CD14-positive monocyte (primary cell): ENCODE measurements around the gene MAFG. TPM values are rescaled to one million over a fixed set of nuclear protein-coding genes. Genes with fewer than 3 reads are reported as not detected.

ENCODE experiments used
- DNase-seq, 3 donors: peaks; one replicate each; pipeline ENCODE4 v3.0.0-alpha.2; 2011 to 2022
- H2AFZ ChIP-seq: 2 replicates; pipeline ENCODE4 v1.6.0; 2012; ENCODE audit warnings: mild to moderate bottlenecking, low read depth, low read length, inconsistent platforms; ENCODE audit not compliant: insufficient read depth, poor library complexity, severe bottlenecking
- H3K27ac ChIP-seq, 2 donors: 1 replicate in 1 of 2; 2 replicates in 1 of 2; pipeline ENCODE4 v1.5.1; 2012 to 2013; ENCODE audit warnings: low read length in 2 of 2, control low read depth in 1 of 2, inconsistent platforms in 1 of 2, low read depth in 1 of 2, mild to moderate bottlenecking in 1 of 2
- H3K27me3 ChIP-seq, 2 donors: one replicate each; pipeline versions ENCODE4 v1.6.0 to v1.6.1; 2011 to 2013; ENCODE audit warnings: low read length in 2 of 2; ENCODE audit not compliant: control insufficient read depth in 2 of 2, insufficient read depth in 2 of 2
- H3K36me3 ChIP-seq, 2 donors: replicated peaks in 1 of 2; 1 replicate in 1 of 2; 2 replicates in 1 of 2; pipeline versions ENCODE4 v1.5.1 to v1.6.1; 2012 to 2013; ENCODE audit warnings: low read length in 2 of 2, control low read depth in 1 of 2, inconsistent platforms in 1 of 2, mild to moderate bottlenecking in 1 of 2; ENCODE audit not compliant: insufficient read depth in 2 of 2, control insufficient read depth in 1 of 2
- H3K4me1 ChIP-seq, 2 donors: 1 replicate in 1 of 2; 2 replicates in 1 of 2; pipeline versions ENCODE4 v1.5.1 to v1.6.1; 2012 to 2013; ENCODE audit warnings: low read length in 2 of 2, control low read depth in 1 of 2, inconsistent platforms in 1 of 2, mild to moderate bottlenecking in 1 of 2, moderate library complexity in 1 of 2; ENCODE audit not compliant: insufficient read depth in 2 of 2, control insufficient read depth in 1 of 2
- H3K4me2 ChIP-seq: replicated peaks from 2 replicates; pipeline ENCODE3; 2012; ENCODE audit warnings: low read length, moderate library complexity, mild to moderate bottlenecking; ENCODE audit not compliant: poor library complexity, severe bottlenecking; ENCODE audit errors: extremely low read depth
- H3K4me3 ChIP-seq, 3 experiments: fragments of 200-600 bp in 1 of 3; sonication (generic) in 1 of 3; replicated peaks in 1 of 3; 1 replicate in 2 of 3; 2 replicates in 1 of 3; pipeline ENCODE4 v1.5.1; 2011 to 2013; ENCODE audit warnings: low read length in 3 of 3, mild to moderate bottlenecking in 3 of 3, control low read depth in 2 of 3, low read depth in 2 of 3, inconsistent platforms in 1 of 3, moderate library complexity in 1 of 3
- H3K79me2 ChIP-seq: 2 replicates; pipeline ENCODE4 v1.6.0; 2012; ENCODE audit warnings: mild to moderate bottlenecking, control low read depth, inconsistent platforms, low read length, moderate library complexity; ENCODE audit not compliant: insufficient read depth
- H3K9ac ChIP-seq: 2 replicates; pipeline ENCODE4 v1.6.0; 2017; ENCODE audit warnings: low read length, mild to moderate bottlenecking; ENCODE audit not compliant: insufficient read depth, poor library complexity, severe bottlenecking
- H3K9me3 ChIP-seq, 2 donors: replicated peaks in 1 of 2; 1 replicate in 1 of 2; 2 replicates in 1 of 2; pipeline versions ENCODE4 v1.5.1 to v1.6.1; 2012 to 2013; ENCODE audit warnings: low read length in 2 of 2, control low read depth in 1 of 2; ENCODE audit not compliant: control insufficient read depth in 1 of 2, insufficient read depth in 1 of 2
- H4K20me1 ChIP-seq: 2 replicates; pipeline ENCODE4 v1.6.0; 2012; ENCODE audit warnings: mild to moderate bottlenecking, low read length, control low read depth, moderate library complexity; ENCODE audit not compliant: insufficient read depth
- H3K27ac Mint-ChIP-seq, 7 donors: one replicate each; pipeline ENCODE4 v1.8.0; 2020; ENCODE audit warnings: mild to moderate bottlenecking in 7 of 7, mixed read lengths in 7 of 7, moderate library complexity in 6 of 7, inconsistent platforms in 2 of 7
- H3K27me3 Mint-ChIP-seq, 3 donors: one replicate each; pipeline ENCODE4 v1.8.0; 2021 to 2022; ENCODE audit warnings: low read depth in 3 of 3, mild to moderate bottlenecking in 3 of 3, mixed read lengths in 3 of 3, moderate library complexity in 3 of 3, inconsistent platforms in 1 of 3
- H3K36me3 Mint-ChIP-seq, 2 donors: one replicate each; pipeline ENCODE4 v1.8.0; 2020; ENCODE audit warnings: mixed read lengths in 2 of 2, inconsistent platforms in 1 of 2, mild to moderate bottlenecking in 1 of 2
- H3K4me1 Mint-ChIP-seq: one replicate; pipeline ENCODE4 v1.8.0; 2020; ENCODE audit warnings: mild to moderate bottlenecking, mixed read lengths
- H3K4me3 Mint-ChIP-seq, 2 donors: one replicate each; pipeline ENCODE4 v1.8.0; 2020; ENCODE audit warnings: mild to moderate bottlenecking in 2 of 2, mixed read lengths in 2 of 2, moderate library complexity in 1 of 2
- H3K9me3 Mint-ChIP-seq, 7 donors: one replicate each; pipeline ENCODE4 v1.8.0; 2020 to 2022; ENCODE audit warnings: mixed read lengths in 7 of 7, mild to moderate bottlenecking in 6 of 7, moderate library complexity in 6 of 7, inconsistent platforms in 2 of 7
- WGBS: methylation state at CpG from one replicate; pipeline ENCODE4 v1.1.5; 2013; ENCODE audit warnings: missing lambda C conversion rate; ENCODE audit not compliant: insufficient coverage; 5-methylcytosine and 5-hydroxymethylcytosine counted together
- intact Hi-C, 2 donors: fragments of 100-400 bp; cut with micrococcal nuclease; formaldehyde crosslinking; loops; one replicate each; pipeline versions ENCODE4 v1.15.0 to v1.15.1; 2023
- polyA plus RNA-seq, 3 donors: library from polyadenylated mRNA; depleted of rRNA in 1 of 3; unstranded in 2 of 3; stranded (reverse) in 1 of 3; fragments of 300-500 nt in 2 of 3; fragments of >200 nt in 1 of 3; fragmentation: Illumina TruSeq in 2 of 3; gene quantifications; 1 replicate in 2 of 3; 2 replicates in 1 of 3; pipeline ENCODE4 v1.2.3, GENCODE V29; 2012 to 2021
- TF ChIP-seq, protein P1 (sequence below): fragments of 200-600 bp; IDR thresholded peaks from one replicate; pipeline ENCODE4 v1.8.0; 2022; ENCODE audit warnings: antibody characterized with exemption, mild to moderate bottlenecking

MAFG gene
- polyA plus RNA-seq, 3 donors: 7.4 to 66.0 (median 7.6) TPM

DNA sequence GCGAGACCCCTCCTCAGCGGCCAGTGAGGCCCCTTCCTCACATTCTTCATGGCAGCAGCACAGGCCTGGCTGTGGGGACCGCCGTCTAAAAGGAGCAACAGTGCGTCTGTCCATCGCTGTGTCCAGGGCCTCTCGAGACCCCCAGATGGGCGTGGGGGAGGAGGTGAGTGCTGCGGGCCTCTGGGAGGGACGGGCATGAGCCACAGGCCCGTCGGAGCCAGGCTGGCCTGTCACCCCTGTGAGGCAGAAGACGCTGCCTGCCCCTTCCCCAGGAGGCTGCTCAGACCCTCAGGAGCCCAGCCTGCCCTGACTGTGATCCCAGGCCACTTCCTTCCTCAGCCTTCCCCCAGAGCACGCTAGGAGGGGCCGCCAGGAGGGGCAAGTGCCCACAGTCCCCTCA, 11.7 kb upstream of the MAFG start:
- H3K27me3 Mint-ChIP-seq: peaks cover 21 to 65% (median 36%) of the 10 kb centered on the region in 3 donors
- Histone ChIP-seq H3K27me3 (peaks cover 0 to 23% of the 10 kb centered on the region in 2 donors), H3K4me3 (no peak overlapping the region), H3K36me3 (no peaks in the 10 kb centered on the region), H4K20me1 (no peaks in the 10 kb centered on the region), H3K79me2 (no peaks in the 10 kb centered on the region), H3K27ac (no peak overlapping the region), H3K4me1 (peaks cover 10 to 16% of the 10 kb centered on the region in 2 donors), H2AFZ (no peak overlapping the region), H3K4me2 (no peak overlapping the region), H3K9ac (no peak overlapping the region), H3K9me3 (no peaks in the 10 kb centered on the region)
- TF ChIP-seq, protein P1, sequence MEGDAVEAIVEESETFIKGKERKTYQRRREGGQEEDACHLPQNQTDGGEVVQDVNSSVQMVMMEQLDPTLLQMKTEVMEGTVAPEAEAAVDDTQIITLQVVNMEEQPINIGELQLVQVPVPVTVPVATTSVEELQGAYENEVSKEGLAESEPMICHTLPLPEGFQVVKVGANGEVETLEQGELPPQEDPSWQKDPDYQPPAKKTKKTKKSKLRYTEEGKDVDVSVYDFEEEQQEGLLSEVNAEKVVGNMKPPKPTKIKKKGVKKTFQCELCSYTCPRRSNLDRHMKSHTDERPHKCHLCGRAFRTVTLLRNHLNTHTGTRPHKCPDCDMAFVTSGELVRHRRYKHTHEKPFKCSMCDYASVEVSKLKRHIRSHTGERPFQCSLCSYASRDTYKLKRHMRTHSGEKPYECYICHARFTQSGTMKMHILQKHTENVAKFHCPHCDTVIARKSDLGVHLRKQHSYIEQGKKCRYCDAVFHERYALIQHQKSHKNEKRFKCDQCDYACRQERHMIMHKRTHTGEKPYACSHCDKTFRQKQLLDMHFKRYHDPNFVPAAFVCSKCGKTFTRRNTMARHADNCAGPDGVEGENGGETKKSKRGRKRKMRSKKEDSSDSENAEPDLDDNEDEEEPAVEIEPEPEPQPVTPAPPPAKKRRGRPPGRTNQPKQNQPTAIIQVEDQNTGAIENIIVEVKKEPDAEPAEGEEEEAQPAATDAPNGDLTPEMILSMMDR: no peak
- H3K27ac Mint-ChIP-seq: no peak overlapping the region
- DNase-seq: no peak
- H3K9me3 Mint-ChIP-seq: peaks cover 0 to 4% (median 0%) of the 10 kb centered on the region in 7 donors
- H3K4me1 Mint-ChIP-seq: peaks cover 15% of the 10 kb centered on the region
- intact Hi-C loops: no loop called here
- H3K36me3 Mint-ChIP-seq: no peaks in the 10 kb centered on the region
- H3K4me3 Mint-ChIP-seq: peak overlapping the region in 1 of 2 donors; percentile 42
- 54% methylated on average over 13 of the region's 15 CpGs for WGBS

DNA sequence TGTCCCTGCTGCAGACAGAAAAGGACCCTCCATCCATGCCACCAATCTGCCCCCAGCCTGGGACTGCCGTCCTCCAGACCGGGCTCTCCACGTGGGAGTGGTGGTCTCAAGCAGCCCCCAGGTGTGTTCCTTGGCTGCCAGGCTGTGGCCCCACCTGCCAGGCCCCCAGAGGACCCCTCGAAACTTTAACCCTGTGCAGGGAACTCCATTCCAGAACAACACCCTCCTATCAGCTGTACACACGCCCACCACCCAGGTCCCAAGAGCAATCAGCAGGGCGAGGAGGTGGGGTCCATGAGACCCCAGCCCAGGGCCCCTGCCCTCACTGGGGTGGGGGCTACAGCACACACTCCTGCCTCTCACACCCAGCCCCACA, 8.2 kb upstream of the MAFG start:
- Histone ChIP-seq H2AFZ (no peak overlapping the region), H4K20me1 (no peaks in the 10 kb centered on the region), H3K36me3 (no peaks in the 10 kb centered on the region), H3K9me3 (no peaks in the 10 kb centered on the region), H3K79me2 (no peaks in the 10 kb centered on the region), H3K27ac (no peak overlapping the region), H3K9ac (no peak overlapping the region), H3K4me1 (peaks cover 10 to 16% of the 10 kb centered on the region in 2 donors), H3K4me3 (no peak overlapping the region), H3K27me3 (peaks cover 0 to 36% of the 10 kb centered on the region in 2 donors), H3K4me2 (no peak overlapping the region)
- DNase-seq: no peak
- TF ChIP-seq, protein P1: no peak
- Mint-ChIP-seq H3K4me3 (no peak overlapping the region), H3K27me3 (peaks cover 35 to 67% (median 45%) of the 10 kb centered on the region in 3 donors), H3K36me3 (no peaks in the 10 kb centered on the region), H3K27ac (no peak overlapping the region), H3K4me1 (peaks cover 20% of the 10 kb centered on the region), H3K9me3 (peaks cover 0 to 4% (median 0%) of the 10 kb centered on the region in 7 donors)
- WGBS: 94% methylated on average over 6 of the region's 6 CpGs
- intact Hi-C loops: no loop called here
